Ishikawa (cell line): ENCODE data around the gene KNOP1.

Source experiments
- CEBPB ChIP-seq: IDR thresholded peaks from 2 replicates; pipeline ENCODE4 v1.6.1; 2012
- CREB1 ChIP-seq: IDR thresholded peaks from 2 replicates; pipeline ENCODE4 v1.6.1; 2012; ENCODE audit warnings: low read depth
- TF ChIP-seq, protein P1 (sequence below): IDR thresholded peaks from 2 replicates; pipeline ENCODE4 v1.6.1; 2012; ENCODE audit warnings: low read depth, mild to moderate bottlenecking
- TF ChIP-seq, protein P2 (sequence below): IDR thresholded peaks from 2 replicates; pipeline ENCODE4 v1.6.1; 2012

- TF ChIP-seq, protein P1, sequence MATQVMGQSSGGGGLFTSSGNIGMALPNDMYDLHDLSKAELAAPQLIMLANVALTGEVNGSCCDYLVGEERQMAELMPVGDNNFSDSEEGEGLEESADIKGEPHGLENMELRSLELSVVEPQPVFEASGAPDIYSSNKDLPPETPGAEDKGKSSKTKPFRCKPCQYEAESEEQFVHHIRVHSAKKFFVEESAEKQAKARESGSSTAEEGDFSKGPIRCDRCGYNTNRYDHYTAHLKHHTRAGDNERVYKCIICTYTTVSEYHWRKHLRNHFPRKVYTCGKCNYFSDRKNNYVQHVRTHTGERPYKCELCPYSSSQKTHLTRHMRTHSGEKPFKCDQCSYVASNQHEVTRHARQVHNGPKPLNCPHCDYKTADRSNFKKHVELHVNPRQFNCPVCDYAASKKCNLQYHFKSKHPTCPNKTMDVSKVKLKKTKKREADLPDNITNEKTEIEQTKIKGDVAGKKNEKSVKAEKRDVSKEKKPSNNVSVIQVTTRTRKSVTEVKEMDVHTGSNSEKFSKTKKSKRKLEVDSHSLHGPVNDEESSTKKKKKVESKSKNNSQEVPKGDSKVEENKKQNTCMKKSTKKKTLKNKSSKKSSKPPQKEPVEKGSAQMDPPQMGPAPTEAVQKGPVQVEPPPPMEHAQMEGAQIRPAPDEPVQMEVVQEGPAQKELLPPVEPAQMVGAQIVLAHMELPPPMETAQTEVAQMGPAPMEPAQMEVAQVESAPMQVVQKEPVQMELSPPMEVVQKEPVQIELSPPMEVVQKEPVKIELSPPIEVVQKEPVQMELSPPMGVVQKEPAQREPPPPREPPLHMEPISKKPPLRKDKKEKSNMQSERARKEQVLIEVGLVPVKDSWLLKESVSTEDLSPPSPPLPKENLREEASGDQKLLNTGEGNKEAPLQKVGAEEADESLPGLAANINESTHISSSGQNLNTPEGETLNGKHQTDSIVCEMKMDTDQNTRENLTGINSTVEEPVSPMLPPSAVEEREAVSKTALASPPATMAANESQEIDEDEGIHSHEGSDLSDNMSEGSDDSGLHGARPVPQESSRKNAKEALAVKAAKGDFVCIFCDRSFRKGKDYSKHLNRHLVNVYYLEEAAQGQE = no peak
- TF ChIP-seq CEBPB (no peak), CREB1 (no peak)
- TF ChIP-seq, protein P2, sequence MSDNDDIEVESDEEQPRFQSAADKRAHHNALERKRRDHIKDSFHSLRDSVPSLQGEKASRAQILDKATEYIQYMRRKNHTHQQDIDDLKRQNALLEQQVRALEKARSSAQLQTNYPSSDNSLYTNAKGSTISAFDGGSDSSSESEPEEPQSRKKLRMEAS = no peak
Observed at GRCh38 chr16:19722981-19723380, 5.0 kb upstream of the KNOP1 start.
